ENCODE results near the gene RGP1.

DNA sequence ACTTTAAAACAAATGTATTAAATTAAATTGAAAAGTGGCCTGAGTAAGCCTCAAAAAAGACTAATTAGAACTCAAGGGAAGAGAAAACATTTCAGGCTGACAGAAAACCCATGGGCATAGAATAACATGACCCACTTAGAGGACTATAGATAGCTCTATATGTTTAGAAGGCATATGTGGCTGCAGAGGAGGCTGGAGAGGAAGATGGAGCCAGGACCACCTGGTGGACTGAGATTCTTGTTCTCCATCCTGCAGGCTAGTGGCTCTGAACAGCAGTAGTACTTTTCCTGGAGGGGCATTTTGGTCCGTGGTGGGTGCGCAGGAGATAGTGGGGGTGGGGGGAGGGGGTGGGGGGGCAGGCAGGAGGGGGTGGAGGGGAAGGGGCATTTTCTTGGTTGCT lies 32.0 kb downstream of the RGP1 start:
- TF ChIP-seq POLR2A (IDR thresholded peaks at IDR 0.05): no peak
- TF ChIP-seq, protein P1, sequence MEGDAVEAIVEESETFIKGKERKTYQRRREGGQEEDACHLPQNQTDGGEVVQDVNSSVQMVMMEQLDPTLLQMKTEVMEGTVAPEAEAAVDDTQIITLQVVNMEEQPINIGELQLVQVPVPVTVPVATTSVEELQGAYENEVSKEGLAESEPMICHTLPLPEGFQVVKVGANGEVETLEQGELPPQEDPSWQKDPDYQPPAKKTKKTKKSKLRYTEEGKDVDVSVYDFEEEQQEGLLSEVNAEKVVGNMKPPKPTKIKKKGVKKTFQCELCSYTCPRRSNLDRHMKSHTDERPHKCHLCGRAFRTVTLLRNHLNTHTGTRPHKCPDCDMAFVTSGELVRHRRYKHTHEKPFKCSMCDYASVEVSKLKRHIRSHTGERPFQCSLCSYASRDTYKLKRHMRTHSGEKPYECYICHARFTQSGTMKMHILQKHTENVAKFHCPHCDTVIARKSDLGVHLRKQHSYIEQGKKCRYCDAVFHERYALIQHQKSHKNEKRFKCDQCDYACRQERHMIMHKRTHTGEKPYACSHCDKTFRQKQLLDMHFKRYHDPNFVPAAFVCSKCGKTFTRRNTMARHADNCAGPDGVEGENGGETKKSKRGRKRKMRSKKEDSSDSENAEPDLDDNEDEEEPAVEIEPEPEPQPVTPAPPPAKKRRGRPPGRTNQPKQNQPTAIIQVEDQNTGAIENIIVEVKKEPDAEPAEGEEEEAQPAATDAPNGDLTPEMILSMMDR (IDR thresholded peaks at IDR 0.05): no peak
